ENCODE results near the gene KRTAP10-5.

Gene KRTAP10-5

DNA sequence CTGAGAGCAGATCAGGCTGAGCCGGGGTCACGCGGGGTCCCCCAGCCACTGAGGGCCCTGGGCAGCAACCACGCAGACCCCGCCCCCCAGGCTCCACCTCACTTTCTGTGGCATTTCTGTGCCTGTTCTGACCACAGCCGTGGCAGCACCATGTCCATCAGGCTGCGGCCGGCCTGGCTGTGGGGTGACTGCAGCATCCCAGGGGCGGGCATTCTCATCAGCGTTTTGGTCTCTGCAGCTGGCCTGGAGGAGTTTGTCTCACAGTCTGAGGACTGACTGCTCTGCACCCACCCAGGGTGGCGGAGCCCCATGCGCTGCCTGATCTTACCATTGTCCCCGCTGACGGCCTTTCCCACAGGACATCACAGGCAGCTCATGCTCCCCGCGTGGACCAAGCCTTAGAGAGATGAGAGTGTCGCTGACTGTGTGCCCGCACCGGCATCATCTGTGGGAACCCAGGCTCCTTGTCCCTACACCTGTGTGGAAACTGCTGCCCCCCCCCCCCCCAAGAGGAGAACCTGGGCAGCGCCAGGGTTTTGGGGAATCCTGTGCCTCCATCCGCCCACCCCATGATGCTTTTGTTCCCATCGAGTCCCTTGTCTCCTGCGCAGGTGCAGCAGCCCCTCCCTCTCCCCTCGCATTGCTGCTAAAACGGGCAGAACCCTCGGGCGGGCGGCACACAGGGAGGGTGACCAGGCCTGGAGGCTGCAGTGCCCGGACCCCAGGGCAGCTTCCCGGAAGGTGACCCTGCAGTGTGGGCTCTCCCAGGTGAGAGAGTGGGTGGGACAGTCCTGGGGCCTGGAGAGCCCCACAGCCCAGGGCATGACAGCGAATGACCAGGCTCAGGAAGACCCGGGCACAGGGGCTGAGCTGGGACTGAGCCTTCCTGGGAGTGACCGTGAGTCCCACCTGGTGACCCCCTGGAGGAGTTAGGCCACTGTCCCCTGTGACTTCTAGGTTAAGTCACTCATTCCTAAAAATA is 42.2 kb downstream of the KRTAP10-5 start:
- no peak for TF ChIP-seq CTCF (IDR thresholded peaks at IDR 0.05; ENCODE audit: low read depth, low read length)
- DNase-seq (ENCODE audit: extremely low read depth, low read depth): no peak

DNA sequence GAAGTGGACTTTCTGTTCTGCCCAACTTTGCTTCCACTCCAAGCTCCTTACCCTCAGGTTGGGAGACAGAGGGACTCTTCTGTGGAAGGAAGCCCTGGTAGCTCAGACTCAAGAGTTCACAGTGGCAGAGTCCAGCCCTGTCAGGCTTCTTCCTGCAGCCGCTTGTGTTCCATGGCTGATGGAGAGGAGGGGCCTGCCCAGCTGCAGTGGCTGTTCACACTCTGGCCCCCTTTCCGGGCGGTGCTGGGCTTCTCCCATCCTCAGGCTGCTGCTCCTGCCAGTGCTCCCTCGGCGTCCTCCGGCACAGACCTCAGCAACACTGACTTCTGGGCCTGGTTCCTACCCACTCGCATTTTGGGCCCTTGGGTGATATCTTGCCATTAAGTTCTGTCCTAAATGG is 44.4 kb downstream of the KRTAP10-5 start:
- DNase-seq (ENCODE audit: extremely low read depth, low read depth): no peak
- no peak for TF ChIP-seq CTCF (IDR thresholded peaks at IDR 0.05; ENCODE audit: low read depth, low read length)

GRCh38 chr21:44534688-44535087 is 45.7 kb downstream of the KRTAP10-5 start:
- DNase-seq (ENCODE audit: extremely low read depth, low read depth): no peak
- no peak for TF ChIP-seq CTCF (IDR thresholded peaks at IDR 0.05; ENCODE audit: low read depth, low read length)

GRCh38 chr21:44533891-44534627 is 46.3 kb downstream of the KRTAP10-5 start:
- no peak for DNase-seq (ENCODE audit: extremely low read depth, low read depth)
- no peak for TF ChIP-seq CTCF (IDR thresholded peaks at IDR 0.05; ENCODE audit: low read depth, low read length)

GRCh38 chr21:44533121-44533890 is 47.1 kb downstream of the KRTAP10-5 start:
- no peak for TF ChIP-seq CTCF (IDR thresholded peaks at IDR 0.05; ENCODE audit: low read depth, low read length)
- DNase-seq (ENCODE audit: extremely low read depth, low read depth): no peak

GRCh38 chr21:44532712-44533111 is 47.7 kb downstream of the KRTAP10-5 start:
- DNase-seq (ENCODE audit: extremely low read depth, low read depth): no peak
- no peak for TF ChIP-seq CTCF (IDR thresholded peaks at IDR 0.05; ENCODE audit: low read depth, low read length)

Measured in AG09319 (cell line).